Measurements from ENCODE around the gene FGFRL1.

DNA sequence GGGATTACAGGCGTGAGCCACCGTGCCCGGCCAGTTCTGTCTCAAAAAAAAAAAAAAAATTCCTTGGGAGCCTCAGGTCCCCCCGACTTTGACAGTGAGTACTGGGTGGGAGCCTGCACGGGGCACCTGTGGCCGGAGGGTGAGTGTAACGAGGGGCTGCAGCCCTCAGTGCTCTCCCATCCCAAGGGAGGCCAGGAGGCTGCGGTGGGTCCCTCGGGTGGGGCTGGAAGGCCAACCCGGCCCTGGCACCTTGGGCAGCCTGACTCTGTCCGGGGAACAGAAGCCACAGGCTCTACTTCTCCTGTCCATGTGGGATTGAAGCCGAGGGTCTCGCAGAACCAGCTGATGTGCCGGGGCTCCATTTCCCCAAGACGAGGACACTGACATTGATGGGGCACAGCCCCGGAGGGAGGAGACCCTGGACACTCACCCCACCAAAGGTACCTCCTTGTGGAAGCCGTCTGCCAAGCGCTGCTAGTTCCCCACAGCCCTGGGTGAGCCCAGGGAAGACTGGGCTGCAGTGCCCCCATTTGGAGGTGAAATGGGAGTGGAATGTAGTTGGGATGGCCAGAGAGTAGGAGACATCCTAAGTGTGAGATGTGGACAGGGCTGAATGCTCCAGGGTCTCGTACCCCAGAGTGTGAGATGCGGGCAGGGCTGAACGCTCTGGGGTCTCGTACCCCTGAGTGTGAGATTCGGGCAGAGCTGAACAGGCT, 16.0 kb upstream of the FGFRL1 start:
- no peak for TF ChIP-seq CTCF (IDR thresholded peaks at IDR 0.05)
- no peak for TF ChIP-seq POLR2AphosphoS5 (IDR thresholded peaks at IDR 0.05)

Data from breast epithelium (tissue), 3 donors.